Measurements from ENCODE around the gene FERD3L.

FERD3L gene

GRCh38 chr7:19099924-19100323 is 45.3 kb downstream of the FERD3L start:
- DNase-seq (ENCODE audit: low spot score): no peak

- no peak for DNase-seq (ENCODE audit: low spot score)
Observed at GRCh38 chr7:19099194-19099593, 46.0 kb downstream of the FERD3L start.

- DNase-seq (ENCODE audit: low spot score): no peak
Observed at GRCh38 chr7:19098510-19098909, 46.7 kb downstream of the FERD3L start.

GRCh38 chr7:19097165-19098055 is 47.8 kb downstream of the FERD3L start:
- DNase-seq (ENCODE audit: low spot score): no peak

GRCh38 chr7:19095353-19095860 is 49.8 kb downstream of the FERD3L start:
- DNase-seq (ENCODE audit: low spot score): no peak

Measured in left forelimb (tissue), 1 donor.